HG03442 (cell line): Measurements from ENCODE around the gene CALN1.
"Not testable (repeated sequence)": the region's sequence is repeated elsewhere in the genome, so short reads cannot be mapped to it uniquely, and the experiment has no call there.

Experiments
- ATAC-seq: cut with Tn5 transposase; IDR thresholded peaks from one replicate; pipeline ENCODE4 v1.9.1; 2021; ENCODE audit warnings: mild to moderate bottlenecking, moderate library complexity; ENCODE audit not compliant: unreplicated experiment

Gene CALN1

DNA sequence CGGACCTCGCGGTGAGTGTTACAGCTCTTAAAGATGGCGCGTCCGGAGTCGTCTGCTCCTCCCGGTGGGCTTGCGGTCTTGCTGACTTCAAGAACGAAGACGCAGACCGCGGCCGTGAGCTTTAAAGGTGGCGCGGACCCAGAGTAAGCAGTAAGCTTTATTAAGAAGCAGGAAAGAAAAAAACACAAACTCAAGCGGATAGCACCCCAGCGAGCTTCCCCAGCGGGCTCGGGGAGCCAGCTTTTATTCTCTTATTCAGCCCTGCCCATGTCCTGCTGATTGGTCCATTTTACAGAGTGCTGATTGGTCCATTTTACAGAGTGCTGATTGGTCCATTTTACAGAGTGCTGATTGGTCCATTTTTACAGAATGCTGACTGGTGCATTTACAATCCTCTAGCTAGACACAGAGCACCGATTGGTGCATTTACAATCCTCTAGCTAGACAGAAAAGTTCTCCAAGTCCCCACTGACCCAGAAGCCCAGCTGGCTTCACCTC lies at the start of gene CALN1:
TSS of gene CALN1 (minus strand) at position 218 of the 498 bp plus-strand sequence.
- ATAC-seq, result not testable (repeated sequence)

DNA sequence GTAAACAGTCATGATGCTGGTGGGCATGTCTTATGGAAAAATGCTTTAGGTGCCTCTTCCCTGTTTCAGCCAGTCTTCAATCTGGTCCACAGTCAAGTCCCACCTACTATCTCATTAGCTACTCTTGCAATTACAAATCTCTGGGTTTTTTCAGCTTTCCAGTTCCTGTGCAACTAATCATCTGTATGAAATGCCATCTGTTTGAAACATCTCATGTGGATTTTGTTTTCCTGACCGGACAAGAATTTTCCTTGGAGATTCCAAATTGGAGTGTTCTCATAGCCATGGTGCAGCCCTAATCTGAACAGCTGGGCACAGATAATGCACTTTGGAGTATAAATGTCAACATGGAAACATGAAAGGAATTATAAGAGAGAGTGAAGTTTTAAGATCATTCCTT lies 41.3 kb upstream of the CALN1 start:
- no peak for ATAC-seq

DNA sequence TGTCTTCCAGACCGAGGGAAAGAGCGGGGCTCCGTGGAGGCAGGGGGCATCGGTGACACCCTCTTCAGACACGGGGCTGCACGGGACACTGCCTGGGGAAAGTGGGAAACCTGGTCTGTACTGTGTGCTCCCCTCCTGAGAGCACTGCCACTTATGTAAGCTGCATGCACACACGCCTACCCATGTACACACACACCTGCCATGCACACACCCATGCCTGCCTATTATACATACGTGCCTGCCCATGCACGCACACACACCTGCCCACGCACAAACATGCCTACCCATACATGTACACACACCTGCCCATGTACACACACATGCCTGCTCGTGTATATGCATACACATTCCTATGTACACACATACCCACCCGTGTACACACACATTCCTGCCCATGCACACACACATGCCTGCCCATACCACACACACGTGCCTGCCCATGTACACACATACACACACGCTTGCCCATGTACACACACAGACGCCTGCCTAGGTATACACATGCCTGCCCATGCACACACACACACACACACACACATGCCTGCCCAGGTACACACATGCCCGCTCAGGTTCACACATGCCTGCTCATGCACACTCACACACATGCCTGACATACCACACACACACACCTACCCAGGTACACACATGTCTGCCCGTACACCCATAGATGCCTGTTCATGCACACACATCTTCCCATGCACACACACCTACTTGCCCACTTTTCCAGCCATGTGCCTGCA lies 35.5 kb upstream of the CALN1 start:
- no peak for ATAC-seq

DNA sequence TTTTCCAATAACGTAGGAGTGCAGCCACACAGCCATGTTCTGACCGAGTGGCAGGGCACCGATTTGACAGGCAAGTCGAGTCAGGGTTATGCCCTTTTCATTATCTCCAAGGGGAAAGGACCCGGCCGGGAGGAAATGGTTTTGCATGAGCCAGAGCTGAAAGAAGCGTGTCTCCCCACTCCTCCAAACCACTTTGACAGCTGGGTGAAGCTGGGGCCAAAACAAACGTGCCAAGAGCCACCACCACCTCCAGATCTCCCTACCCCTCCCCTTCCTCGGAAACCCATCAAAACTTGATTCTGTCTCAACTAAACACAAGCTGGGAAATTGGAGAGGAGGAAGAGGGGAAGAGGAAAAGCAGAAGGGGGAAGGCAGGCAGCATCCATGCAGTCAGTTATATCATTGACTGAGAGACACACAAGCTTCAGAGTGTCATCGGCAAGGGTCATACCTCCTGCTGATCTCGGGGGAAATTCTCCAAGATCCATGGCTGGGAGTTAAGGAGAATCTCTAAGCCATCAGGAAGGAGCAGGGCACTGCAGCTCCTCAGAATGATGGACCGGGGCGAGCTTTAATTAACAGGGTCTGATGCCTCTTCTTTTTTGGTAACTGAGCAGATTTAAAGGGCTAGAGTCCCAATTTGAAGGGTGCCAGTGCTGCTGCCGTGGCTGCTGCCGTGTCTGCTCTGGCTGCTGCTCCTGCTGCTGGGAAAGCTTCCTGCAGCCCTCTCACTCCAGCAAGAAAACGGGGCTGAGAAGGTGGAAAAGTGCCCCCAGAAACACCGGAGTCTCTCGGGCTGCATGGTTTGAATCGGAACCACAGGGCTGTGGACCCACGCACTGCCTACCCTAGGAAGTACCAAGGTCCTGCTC lies 34.7 kb upstream of the CALN1 start:
- no peak for ATAC-seq

DNA sequence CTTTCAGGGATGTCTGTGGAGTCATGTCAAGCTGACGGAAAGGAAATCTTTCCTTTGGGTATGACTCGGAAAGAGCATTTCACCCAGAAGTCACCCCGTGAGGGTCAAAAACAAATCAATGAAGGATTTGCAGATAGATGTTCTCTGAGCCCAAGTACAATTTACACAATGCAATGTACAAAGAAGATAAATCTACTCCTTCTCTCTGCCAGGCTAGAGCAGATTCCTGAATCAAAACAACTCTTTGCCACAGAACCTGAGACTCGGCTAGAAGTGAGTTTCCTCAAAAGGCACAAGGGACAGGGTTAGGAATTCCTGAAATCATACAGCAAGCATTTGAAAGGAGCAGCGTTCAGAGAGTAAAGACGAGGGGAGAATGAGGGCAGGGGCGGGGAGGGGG lies 34.0 kb upstream of the CALN1 start:
- no peak for ATAC-seq

DNA sequence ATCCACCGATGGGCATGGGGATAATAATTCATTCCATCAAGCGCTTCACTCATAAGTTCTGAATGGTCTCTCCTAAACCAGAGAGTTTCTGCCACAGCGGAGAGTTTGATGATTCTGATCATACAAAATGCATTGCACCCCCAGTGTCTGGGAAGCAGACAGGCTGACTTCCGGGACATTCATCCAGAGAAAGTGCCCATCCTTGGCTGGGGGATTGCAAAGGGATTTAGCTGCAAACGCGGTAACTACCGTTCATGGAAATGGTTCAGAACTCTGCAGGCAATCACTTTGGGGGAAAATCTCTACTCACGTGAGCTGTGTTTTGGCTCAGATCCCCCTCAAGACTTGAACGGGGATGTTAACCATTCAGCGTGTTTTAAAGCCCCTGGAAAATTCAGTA lies 33.4 kb upstream of the CALN1 start:
- ATAC-seq, result no peak

- no peak for ATAC-seq
These were observed 32.9 kb upstream of the CALN1 start for GRCh38 chr7:72445075-72445474.

DNA sequence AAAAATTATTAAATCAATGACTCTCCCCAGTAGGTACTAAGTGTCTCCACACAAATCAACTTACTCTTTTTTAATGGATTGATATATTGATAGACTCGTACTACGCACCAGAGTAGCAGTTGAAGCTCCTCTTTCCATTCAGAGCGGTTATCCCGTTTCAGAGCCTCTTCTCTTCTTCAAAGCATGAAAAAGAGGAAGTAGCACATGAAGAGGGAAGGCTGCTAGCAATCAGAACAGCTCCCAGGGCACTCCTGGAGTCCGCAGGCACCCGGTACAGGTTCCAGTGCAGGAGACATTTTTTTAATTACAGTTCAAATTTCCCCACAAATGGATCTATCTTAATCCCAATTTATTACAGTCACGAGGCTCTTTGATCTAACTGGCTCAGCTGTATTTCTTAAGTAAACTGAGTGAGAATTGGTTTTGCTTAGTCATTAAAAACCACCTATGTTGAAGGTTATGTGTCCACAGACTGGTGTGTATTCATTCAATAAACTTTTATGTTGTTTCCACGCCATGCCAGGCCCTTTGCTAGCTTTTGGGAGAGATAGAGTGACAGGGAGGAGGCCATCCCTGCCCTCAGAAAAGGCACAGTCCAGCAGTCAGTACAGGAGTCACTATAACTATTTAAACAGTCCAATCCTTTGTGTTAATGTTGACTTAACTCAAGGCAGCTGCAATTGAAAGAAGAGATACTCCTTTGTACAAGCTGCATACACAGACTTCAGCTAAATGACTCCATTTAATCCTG lies 32.1 kb upstream of the CALN1 start:
- ATAC-seq, result peak; percentile 70

GRCh38 chr7:72441791-72442190 lies 29.7 kb upstream of the CALN1 start:
- ATAC-seq, result no peak

GRCh38 chr7:72438491-72438890 lies 26.4 kb upstream of the CALN1 start:
- ATAC-seq, result no peak

- ATAC-seq, result no peak
These were observed 25.5 kb upstream of the CALN1 start for GRCh38 chr7:72437610-72438009.

DNA sequence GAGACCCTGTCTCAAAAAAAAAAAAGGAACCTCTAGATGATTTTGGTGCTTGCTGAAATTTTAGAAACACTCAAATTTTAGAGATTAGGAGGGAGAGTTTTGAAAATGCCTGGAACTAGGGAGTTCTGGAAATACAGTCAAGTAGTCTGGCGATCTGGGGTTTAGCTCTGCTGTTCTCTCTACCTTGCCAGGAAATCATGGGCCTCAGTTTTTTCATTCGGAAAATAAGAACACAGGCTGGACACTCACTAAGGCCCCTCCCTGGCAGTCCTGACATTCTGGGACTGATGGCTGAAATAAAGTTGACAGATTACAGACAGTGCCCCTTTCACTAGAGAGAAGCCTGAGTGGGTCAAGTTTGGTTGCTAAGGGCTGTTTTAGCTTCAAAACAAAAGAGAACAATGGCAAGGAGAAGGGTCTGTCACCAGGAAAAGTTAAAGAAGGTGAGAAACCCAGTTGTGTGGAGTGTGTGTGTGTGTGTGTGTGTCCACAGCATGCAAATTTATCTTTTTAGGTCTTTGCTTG lies 25.0 kb upstream of the CALN1 start:
- no peak for ATAC-seq

DNA sequence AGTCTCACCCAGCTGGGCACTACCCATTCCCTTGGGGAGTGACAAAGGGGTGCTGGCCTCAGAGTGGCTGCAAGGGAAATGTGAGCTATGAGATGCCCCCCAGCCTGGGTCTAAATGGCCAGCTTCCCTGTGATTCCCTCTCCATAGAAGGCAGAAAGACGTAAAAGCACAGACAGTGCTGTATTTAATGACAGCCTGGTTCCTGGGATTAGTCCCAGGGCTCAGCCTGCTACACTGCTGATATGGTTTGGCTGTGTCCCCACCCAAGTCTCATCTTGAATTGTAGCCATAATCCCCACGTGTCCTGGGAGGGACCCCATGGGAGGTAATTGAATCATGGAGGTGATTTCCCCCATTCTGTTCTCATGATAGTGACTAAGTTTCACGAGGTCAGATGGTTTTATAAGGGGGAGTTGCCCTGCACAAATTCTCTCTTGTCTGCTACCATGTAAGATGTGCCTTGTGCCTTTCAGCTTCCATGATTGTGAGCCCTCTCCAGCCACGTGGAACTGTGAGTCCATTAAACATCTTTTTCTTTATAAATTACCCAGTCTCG lies 23.9 kb upstream of the CALN1 start:
- no peak for ATAC-seq

- ATAC-seq, result no peak
These were observed 23.2 kb upstream of the CALN1 start for GRCh38 chr7:72435366-72435765.

GRCh38 chr7:72430531-72430930 lies 18.4 kb upstream of the CALN1 start:
- no peak for ATAC-seq

GRCh38 chr7:72429316-72429715 lies 17.2 kb upstream of the CALN1 start:
- no peak for ATAC-seq

DNA sequence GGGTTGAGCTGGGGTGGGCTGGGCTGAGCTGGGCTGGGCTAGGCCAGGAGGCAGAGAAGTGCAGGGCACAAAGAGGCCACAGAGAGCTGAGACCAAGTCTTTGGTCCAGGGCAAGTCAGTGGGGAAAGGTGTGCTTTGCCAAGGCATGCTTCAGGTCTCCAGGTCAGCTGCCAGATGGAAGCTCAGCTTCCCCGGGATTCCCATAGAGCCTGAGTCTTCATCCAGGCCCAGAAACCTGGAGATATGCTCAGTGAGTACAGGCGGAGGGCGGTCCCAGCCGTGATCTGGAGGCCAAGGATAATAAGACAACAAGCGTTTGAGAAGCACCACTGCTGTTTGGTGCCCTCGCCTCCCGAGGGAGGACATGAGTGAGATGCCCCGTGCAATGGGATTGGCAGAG lies 4.7 kb upstream of the CALN1 start:
- ATAC-seq, result no peak

DNA sequence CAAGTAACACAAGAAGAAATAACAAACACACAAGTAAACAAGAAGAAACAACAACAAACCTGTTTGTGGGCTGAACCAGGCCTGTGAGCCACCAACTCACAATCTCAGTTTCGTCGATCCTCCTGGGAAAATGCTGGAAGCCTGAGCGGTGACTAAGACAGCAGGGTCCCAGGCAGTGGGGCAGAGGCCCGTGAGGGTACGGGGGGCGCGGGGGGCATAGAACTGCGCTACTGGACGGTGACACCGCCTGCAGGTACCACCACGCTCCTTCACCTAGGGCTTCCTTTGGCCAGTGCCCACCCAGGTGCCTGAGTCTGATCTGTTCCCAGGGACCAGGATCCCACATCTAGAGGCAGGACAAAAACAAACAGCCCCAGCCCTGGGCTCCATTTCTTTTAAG lies 3.4 kb upstream of the CALN1 start:
- ATAC-seq, result no peak

DNA sequence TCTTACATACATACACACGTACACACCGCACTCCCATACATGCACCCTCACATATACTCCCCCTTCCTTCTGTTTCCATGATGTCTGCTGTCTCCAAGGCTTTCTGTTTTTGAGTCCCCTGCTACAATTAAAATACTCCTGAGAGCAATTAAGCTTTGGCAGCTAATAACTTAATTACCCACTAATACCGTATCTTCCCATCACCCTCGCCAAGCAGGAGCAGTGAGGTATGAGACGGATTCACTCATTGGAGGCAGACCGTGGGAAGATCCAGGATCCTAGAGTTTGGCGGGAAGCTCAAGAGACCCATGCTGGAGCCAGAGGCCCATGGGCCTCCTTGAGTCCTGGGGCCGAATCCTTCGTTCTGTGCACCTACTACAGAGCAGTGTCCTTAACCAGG lies 1.7 kb upstream of the CALN1 start:
- ATAC-seq, result no peak

- ATAC-seq, result no peak
These were observed 1.2 kb upstream of the CALN1 start for GRCh38 chr7:72413290-72413689.

DNA sequence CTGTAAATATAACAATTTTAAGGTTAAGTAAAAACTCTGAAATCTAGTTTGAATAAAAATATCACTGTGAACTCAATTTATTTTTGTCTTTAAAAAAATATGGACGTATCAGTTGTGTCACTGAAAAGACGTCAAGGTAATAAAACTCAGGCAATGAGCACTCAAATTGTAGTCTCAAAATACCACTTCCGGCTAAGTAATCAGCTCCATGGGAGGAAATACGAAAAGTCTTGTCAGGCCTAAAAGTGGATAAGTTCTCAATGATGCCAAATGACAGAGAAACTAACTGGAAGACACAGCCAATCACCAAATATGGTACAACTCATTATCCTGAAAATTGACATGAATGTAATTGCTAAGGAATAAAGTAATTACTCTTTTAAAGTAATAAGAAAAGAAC lies 719 bp downstream of the CALN1 start:
- no peak for ATAC-seq
